Measurements from ENCODE around the gene PTOV1.

PTOV1 gene

DNA sequence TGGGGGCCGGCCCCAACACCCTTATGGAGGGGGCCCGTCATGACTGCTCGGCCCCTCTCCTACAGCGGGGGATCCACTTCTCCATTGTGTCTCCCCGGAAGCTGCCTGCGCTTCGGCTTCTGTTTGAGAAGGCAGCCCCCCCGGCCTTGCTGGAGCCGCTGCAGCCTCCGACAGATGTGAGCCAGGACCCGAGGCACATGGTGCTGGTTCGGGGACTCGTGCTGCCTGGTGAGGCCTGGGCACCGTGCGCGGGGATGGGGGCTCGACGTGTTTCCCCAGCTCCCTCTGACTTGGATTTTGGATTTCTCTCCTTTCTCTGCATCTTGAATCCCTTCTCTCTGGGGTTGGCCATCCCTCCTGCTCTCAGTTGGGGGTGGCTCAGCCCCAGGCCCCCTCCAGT is 21.2 kb upstream of the PTOV1 start:
- no peak for TF ChIP-seq CTCF (IDR thresholded peaks at IDR 0.05; ENCODE audit: control insufficient read depth, insufficient read depth, low read depth, low read length, missing control alignments)
- no peak for DNase-seq (ENCODE audit: low read depth)
- no peak overlapping the region for H3K4me3 ChIP-seq (ENCODE audit: control insufficient read depth, low read depth, low read length)

DNA sequence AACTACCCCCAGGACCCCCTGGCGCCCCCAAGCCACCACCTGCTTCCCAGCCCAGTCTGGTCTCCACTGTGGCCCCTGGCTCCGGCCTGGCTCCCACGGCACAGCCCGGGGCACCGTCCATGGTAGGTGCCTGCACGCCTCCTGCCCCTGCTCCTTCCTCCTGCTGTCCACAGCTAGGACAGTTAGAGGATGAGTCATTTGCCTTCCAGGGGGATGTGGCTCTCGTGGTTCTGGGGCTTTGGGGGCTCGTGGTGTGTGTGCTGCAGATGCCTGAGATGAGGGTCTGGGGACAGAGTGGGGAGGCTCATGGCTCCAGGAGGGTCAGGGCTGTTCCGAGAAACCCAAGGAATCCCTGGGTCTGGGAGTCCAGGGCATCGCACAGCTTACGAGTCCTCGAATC is 20.2 kb upstream of the PTOV1 start:
- TF ChIP-seq CTCF (IDR thresholded peaks at IDR 0.05; ENCODE audit: control insufficient read depth, insufficient read depth, low read depth, low read length, missing control alignments): no peak

DNA sequence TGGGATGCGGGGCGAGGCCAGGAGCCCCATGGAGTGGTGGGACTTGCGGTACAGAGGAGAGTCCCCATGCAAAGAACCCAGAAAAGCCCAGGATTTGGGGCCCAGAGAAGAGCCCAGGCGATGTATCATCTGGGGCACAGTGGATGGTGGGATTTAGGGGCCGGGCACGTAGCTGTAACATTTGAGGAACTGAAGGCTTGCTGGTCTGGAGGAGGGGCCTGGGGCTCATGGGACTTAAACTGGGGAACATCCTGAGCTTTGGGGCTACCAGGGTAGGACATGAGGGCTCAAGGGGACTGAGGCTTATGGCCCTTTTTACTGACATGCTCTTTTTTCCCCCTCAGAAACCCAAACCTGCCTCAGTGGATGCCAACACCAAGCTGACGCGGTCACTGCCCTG is 19.4 kb upstream of the PTOV1 start:
- no peak for DNase-seq (ENCODE audit: low read depth)
- no peak for TF ChIP-seq CTCF (IDR thresholded peaks at IDR 0.05; ENCODE audit: control insufficient read depth, insufficient read depth, low read depth, low read length, missing control alignments)
- no peak overlapping the region for H3K4me3 ChIP-seq (ENCODE audit: control insufficient read depth, low read depth, low read length)

More for the DNA sequence above, 20.2 kb upstream of the PTOV1 start:
- no peak for DNase-seq (ENCODE audit: low read depth)
- no peak overlapping the region for H3K4me3 ChIP-seq (ENCODE audit: control insufficient read depth, low read depth, low read length)

- no peak overlapping the region for H3K4me3 ChIP-seq (ENCODE audit: control insufficient read depth, low read depth, low read length)
- TF ChIP-seq CTCF (IDR thresholded peaks at IDR 0.05; ENCODE audit: control insufficient read depth, insufficient read depth, low read depth, low read length, missing control alignments): no peak
- no peak for DNase-seq (ENCODE audit: low read depth)
These were observed 18.4 kb upstream of the PTOV1 start for GRCh38 chr19:49832556-49832955.

DNA sequence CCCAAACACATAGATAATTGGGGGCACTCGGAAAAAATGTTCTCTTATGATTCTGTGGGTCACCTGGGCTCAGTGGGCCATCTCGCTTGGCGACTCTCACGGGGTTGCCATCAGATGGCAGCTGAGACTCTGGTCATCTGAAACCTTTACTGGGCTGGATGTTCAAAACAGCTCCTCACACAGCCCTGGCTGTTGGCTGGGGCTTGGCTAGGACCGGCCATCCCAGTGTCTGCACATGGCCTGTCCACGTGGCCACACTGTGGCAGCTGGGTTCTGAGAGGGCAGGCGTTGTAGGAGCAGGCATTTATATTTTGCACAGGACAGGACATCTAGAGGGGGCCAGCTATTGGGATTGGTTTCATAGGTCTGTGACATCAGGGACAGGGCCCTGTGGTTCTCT is 17.4 kb upstream of the PTOV1 start:
- no peak for DNase-seq (ENCODE audit: low read depth)
- TF ChIP-seq CTCF (IDR thresholded peaks at IDR 0.05; ENCODE audit: control insufficient read depth, insufficient read depth, low read depth, low read length, missing control alignments): no peak
- no peak overlapping the region for H3K4me3 ChIP-seq (ENCODE audit: control insufficient read depth, low read depth, low read length)

DNA sequence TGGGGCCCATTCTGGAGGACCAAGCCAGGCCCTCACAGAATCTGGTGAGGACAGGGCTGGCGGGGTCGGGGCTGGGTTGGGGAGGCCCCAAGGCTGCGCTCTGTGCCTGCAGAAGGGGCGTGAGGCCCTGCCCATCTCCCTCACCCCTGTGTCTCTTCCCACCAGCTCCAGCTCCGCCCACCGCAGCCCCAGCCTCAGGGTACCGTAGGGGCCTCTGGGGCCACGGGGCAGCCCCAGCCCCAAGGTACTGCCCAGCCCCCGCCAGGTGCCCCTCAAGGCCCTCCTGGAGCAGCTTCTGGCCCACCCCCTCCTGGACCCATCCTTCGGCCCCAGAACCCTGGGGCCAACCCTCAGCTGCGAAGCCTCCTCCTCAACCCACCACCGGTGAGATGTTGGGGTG is 15.4 kb upstream of the PTOV1 start:
- DNase-seq (ENCODE audit: low read depth): no peak
- no peak for TF ChIP-seq CTCF (IDR thresholded peaks at IDR 0.05; ENCODE audit: control insufficient read depth, insufficient read depth, low read depth, low read length, missing control alignments)
- H3K4me3 ChIP-seq (ENCODE audit: control insufficient read depth, low read depth, low read length): no peak overlapping the region
